HCT116 (cell line): Measurements from ENCODE around the gene OPHN1. TPM values are rescaled to one million over a fixed set of nuclear protein-coding genes. Genes with fewer than 3 reads are reported as not detected.

Experiments used
- ATAC-seq: fragments of 200-7000 bp; cut with Tn5 transposase; 2 replicates; pipeline ENCODE4 v1.9.1; 2020; ENCODE audit warnings: mild to moderate bottlenecking, moderate library complexity
- BruUV-seq: library from RNA; stranded (reverse); fragments of 400-500 nt; replicated peaks from 2 replicates; lab custom pipeline; 2021; lab: Mats Ljungman, UMichigan
- CTCF ChIA-PET: fragments of 300-600 bp; sonication (Branson Sonifier 250); formaldehyde crosslinking; loops from one replicate; lab custom pipeline; 2021; ENCODE audit warnings: antibody characterized with exemption; lab: Charles Lee
- POLR2A ChIA-PET: fragments of 300-600, 350-600 bp; sonication (Branson Sonifier 250); formaldehyde crosslinking; loops from one replicate; lab custom pipeline; 2021; ENCODE audit warnings: antibody characterized with exemption; lab: Charles Lee
- RAD21 ChIA-PET, 2 experiments: fragments of 300-600 bp; sonication (Branson Sonifier 250); formaldehyde crosslinking; loops; one replicate each; lab custom pipeline; 2023; ENCODE audit warnings: low total read pairs in 2 of 2; ENCODE audit not compliant: uncharacterized antibody in 2 of 2, unreplicated experiment in 2 of 2, low non-redundant PET in 1 of 2; lab: Charles Lee
- DNase-seq: peaks from one replicate; pipeline ENCODE4 v3.0.0-alpha.2; 2010; ENCODE audit warnings: low read depth, low spot score
- H2AFZ ChIP-seq: fragments of 200-600 bp; shearing (Covaris generic), sonication (generic); 2 replicates; pipeline ENCODE4 v1.6.1; 2017; ENCODE audit warnings: low read depth, mixed run types, mixed read lengths, antibody characterized with exemption, low read length; ENCODE audit not compliant: poor library complexity, severe bottlenecking
- H3K27ac ChIP-seq: 2 replicates; pipeline ENCODE4 v1.5.1; 2012; ENCODE audit warnings: low read depth, low read length
- H3K27me3 ChIP-seq: fragments of 200-600 bp; sonication (generic); 2 replicates; pipeline ENCODE4 v1.6.1; 2016; ENCODE audit warnings: mixed run types, low read length, mixed read lengths; ENCODE audit not compliant: insufficient read depth
- H3K36me3 ChIP-seq, 2 experiments: fragments of 200-500 bp in 1 of 2; fragments of 200-600 bp in 1 of 2; sonication (Bioruptor generic) in 1 of 2; sonication (generic) in 1 of 2; 2 replicates each; pipeline versions ENCODE4 v1.5.1 to v1.6.1; 2014 to 2016; ENCODE audit warnings: low read length in 2 of 2, inconsistent platforms in 1 of 2, mixed read lengths in 1 of 2, mixed run types in 1 of 2; ENCODE audit not compliant: insufficient read depth in 2 of 2, control insufficient read depth in 1 of 2
- H3K4me1 ChIP-seq, 2 experiments: fragments of 200-600 bp in 1 of 2; sonication (generic) in 1 of 2; 2 replicates each; pipeline versions ENCODE4 v1.5.1 to v1.6.1; 2012 to 2017; ENCODE audit warnings: low read length in 2 of 2, inconsistent platforms in 1 of 2, mild to moderate bottlenecking in 1 of 2, mixed read lengths in 1 of 2, mixed run types in 1 of 2, moderate library complexity in 1 of 2; ENCODE audit not compliant: insufficient read depth in 2 of 2, control insufficient read depth in 1 of 2
- H3K4me2 ChIP-seq: fragments of 200-600 bp; sonication (generic); 2 replicates; pipeline ENCODE4 v1.6.1; 2017; ENCODE audit warnings: mixed run types, low read length, mixed read lengths
- H3K4me3 ChIP-seq, 2 experiments: fragments of 200-600 bp in 1 of 2; sonication (generic) in 1 of 2; replicated peaks in 1 of 2; 2 replicates each; pipeline ENCODE4 v1.5.1; 2011 to 2016; ENCODE audit warnings: low read length in 2 of 2, control low read depth in 1 of 2, low read depth in 1 of 2, mild to moderate bottlenecking in 1 of 2, mixed read lengths in 1 of 2, mixed run types in 1 of 2
- H3K79me2 ChIP-seq: fragments of 200-600 bp; sonication (generic); 2 replicates; pipeline ENCODE4 v1.6.1; 2017; ENCODE audit warnings: mild to moderate bottlenecking, mixed run types, low read length, moderate library complexity, mixed read lengths; ENCODE audit not compliant: insufficient read depth
- H3K9ac ChIP-seq: fragments of 200-600 bp; sonication (generic); 2 replicates; pipeline ENCODE4 v1.6.1; 2016; ENCODE audit warnings: low read length, mixed read lengths
- H3K9me2 ChIP-seq: fragments of 200-600 bp; sonication (generic), shearing (Covaris generic); 2 replicates; pipeline ENCODE4 v1.6.1; 2017; ENCODE audit warnings: mixed run types, mild to moderate bottlenecking, moderate library complexity; ENCODE audit not compliant: insufficient read depth
- H3K9me3 ChIP-seq, 2 experiments: fragments of 200-500 bp in 1 of 2; fragments of 200-600 bp in 1 of 2; sonication (Bioruptor generic) in 1 of 2; sonication (generic) in 1 of 2; 2 replicates each; pipeline ENCODE4 v1.6.1; 2014 to 2017; ENCODE audit warnings: low read length in 2 of 2, mixed read lengths in 2 of 2, inconsistent platforms in 1 of 2, low read depth in 1 of 2, mild to moderate bottlenecking in 1 of 2, mixed run types in 1 of 2, moderate library complexity in 1 of 2; ENCODE audit not compliant: control insufficient read depth in 1 of 2, insufficient read depth in 1 of 2
- H4K20me1 ChIP-seq: fragments of 200-600 bp; sonication (generic), shearing (Covaris generic); 2 replicates; pipeline ENCODE4 v1.6.1; 2017; ENCODE audit warnings: mixed run types, mild to moderate bottlenecking, moderate library complexity; ENCODE audit not compliant: insufficient read depth
- CBX3 ChIP-seq: IDR thresholded peaks from 2 replicates; pipeline ENCODE4 v1.6.1; 2012; ENCODE audit warnings: low read depth
- CEBPB ChIP-seq: IDR thresholded peaks from 2 replicates; pipeline ENCODE4 v1.6.1; 2012; ENCODE audit warnings: low read depth
- CTCF ChIP-seq, 3 experiments: fragments of 200-600 bp in 1 of 3; sonication (generic) in 1 of 3; IDR thresholded peaks in 2 of 3; conservative IDR thresholded peaks in 1 of 3; 2 replicates each; pipeline ENCODE4 v1.5.1; 2012 to 2017; ENCODE audit warnings: low read depth in 2 of 3, low read length in 2 of 3, antibody characterized with exemption in 1 of 3, borderline replicate concordance in 1 of 3, control low read depth in 1 of 3, mild to moderate bottlenecking in 1 of 3, mixed read lengths in 1 of 3, mixed run types in 1 of 3, moderate library complexity in 1 of 3; ENCODE audit not compliant: insufficient read depth in 1 of 3
- EGR1 ChIP-seq: IDR thresholded peaks from 2 replicates; pipeline ENCODE4 v1.6.1; 2012; ENCODE audit warnings: low read depth
- FOSL1 ChIP-seq: IDR thresholded peaks from 2 replicates; pipeline ENCODE4 v1.6.1; 2012; ENCODE audit warnings: low read depth
- JUND ChIP-seq: IDR thresholded peaks from 2 replicates; pipeline ENCODE4 v1.6.1; 2012
- MAX ChIP-seq: IDR thresholded peaks from 2 replicates; pipeline ENCODE4 v1.6.1; 2012
- POLR2AphosphoS5 ChIP-seq: IDR thresholded peaks from 2 replicates; pipeline ENCODE4 v1.6.1; 2011; ENCODE audit warnings: mild to moderate bottlenecking, low read depth, low read length, moderate library complexity
- RAD21 ChIP-seq: IDR thresholded peaks from 2 replicates; pipeline ENCODE4 v1.6.1; 2012; ENCODE audit warnings: low read depth, mild to moderate bottlenecking
- REST ChIP-seq: IDR thresholded peaks from 2 replicates; pipeline ENCODE4 v1.6.1; 2012; ENCODE audit warnings: low read depth
- SP1 ChIP-seq: IDR thresholded peaks from 2 replicates; pipeline ENCODE4 v1.6.1; 2012; ENCODE audit warnings: low read depth
- ZBTB33 ChIP-seq: IDR thresholded peaks from 2 replicates; pipeline ENCODE4 v1.6.1; 2011; ENCODE audit warnings: mild to moderate bottlenecking, low read length, moderate library complexity; ENCODE audit not compliant: insufficient replicate concordance; ENCODE audit errors: extremely low read depth
- intact Hi-C: fragments of 100-400 bp; cut with micrococcal nuclease; formaldehyde crosslinking; loops from 2 replicates; pipeline ENCODE4 v1.10.0; 2022
- total RNA-seq: library from RNA; stranded (reverse); gene quantifications from one replicate; pipeline ENCODE4 v1.2.1, GENCODE V29; 2021; ENCODE audit not compliant: unreplicated experiment

Gene OPHN1
- total RNA-seq, 1 experiment from 2014 or later, result 2.9 TPM

- BruUV-seq, result no TSS peak
- Histone ChIP-seq H3K4me3 (peak overlapping the region; percentile 64 to 72), H3K36me3 (no peaks in the 10 kb centered on the region), H3K9ac (peak overlapping the region; percentile 67), H3K9me3 (no peaks in the 10 kb centered on the region), H4K20me1 (no peaks in the 10 kb centered on the region), H3K9me2 (no peaks in the 10 kb centered on the region), H3K27me3 (no peaks in the 10 kb centered on the region), H2AFZ (no peak overlapping the region), H3K27ac (peak overlapping the region; percentile 47), H3K4me2 (peak overlapping the region; percentile 84), H3K4me1 (peaks cover 0 to 28% of the 10 kb centered on the region in 2 experiments; a peak in 2 of 4 replicates), H3K79me2 (no peaks in the 10 kb centered on the region)
- ATAC-seq, result no peak
- no peak for TF ChIP-seq CEBPB
- TF ChIP-seq POLR2AphosphoS5, result peak; percentile 14; the same call in 1 of the 2 replicates
- CTCF ChIA-PET, result no interaction called here
- RAD21 ChIA-PET, result no interaction called here
- intact Hi-C loops, result no loop called here
- POLR2A ChIA-PET, result no interaction called here
- no peak for DNase-seq
These were observed 645 bp upstream of the OPHN1 start for GRCh38 chrX:68433981-68434299.

GRCh38 chrX:68432648-68433047 lies 647 bp downstream of the OPHN1 start:
- CTCF ChIA-PET, result no interaction called here
- Histone ChIP-seq H3K4me1 (peaks cover 5 to 41% of the 10 kb centered on the region in 2 experiments; a peak in 3 of 4 replicates), H3K27ac (peak overlapping the region; percentile 47), H4K20me1 (no peaks in the 10 kb centered on the region), H3K4me2 (peak overlapping the region; percentile 84), H2AFZ (no peak overlapping the region), H3K79me2 (no peaks in the 10 kb centered on the region), H3K9ac (peak overlapping the region; percentile 67), H3K4me3 (peak overlapping the region; percentile 64 to 72), H3K36me3 (no peaks in the 10 kb centered on the region), H3K27me3 (no peaks in the 10 kb centered on the region), H3K9me2 (no peaks in the 10 kb centered on the region), H3K9me3 (no peaks in the 10 kb centered on the region)
- DNase-seq (no peak), ATAC-seq (peak; percentile 2; the same call in 1 of the 2 replicates)
- POLR2A ChIA-PET, result no interaction called here
- no peak for TF ChIP-seq ZBTB33
- no peak for TF ChIP-seq CEBPB
- no peak for TF ChIP-seq RAD21
- TF ChIP-seq EGR1, result no peak
- TF ChIP-seq CBX3, result no peak
- TF ChIP-seq SP1, result no peak
- TF ChIP-seq FOSL1, result no peak
- no peak for TF ChIP-seq CTCF (IDR thresholded peaks at IDR 0.05 in 2 of 3, conservative IDR thresholded peaks at IDR 0.05 in 1 of 3; ENCODE audit: borderline replicate concordance in 1 of 3, insufficient read depth in 1 of 3, low read depth in 2 of 3, low read length in 2 of 3)
- no peak for TF ChIP-seq JUND
- no peak for TF ChIP-seq MAX
- TF ChIP-seq REST, result no peak
- RAD21 ChIA-PET, result no interaction called here
- intact Hi-C loops, result no loop called here
- TSS peak; percentile 57 for BruUV-seq
